Neural progenitor cell (in vitro differentiated cells): ENCODE data around the gene PHACTR2. TPM values are rescaled to one million over a fixed set of nuclear protein-coding genes. Genes with fewer than 3 reads are reported as not detected.
"Not testable (repeated sequence)": the region's sequence is repeated elsewhere in the genome, so short reads cannot be mapped to it uniquely, and the experiment has no call there.

ENCODE experiments used
- DNase-seq: peaks from one replicate; pipeline ENCODE4 v3.0.0-alpha.2; 2016; ENCODE audit warnings: low spot score
- H2AFZ ChIP-seq: fragments of 200-600 bp; sonication (generic); replicated peaks from 2 replicates; pipeline ENCODE4 v1.6.1; 2016; ENCODE audit warnings: antibody characterized with exemption
- H3F3A ChIP-seq: fragments of 200-600 bp; sonication (generic); 2 replicates; pipeline ENCODE4 v1.6.1; 2016; ENCODE audit warnings: antibody characterized with exemption, low read depth
- H3K27ac ChIP-seq: fragments of 200-600 bp; sonication (generic); 2 replicates; pipeline ENCODE4 v1.5.1; 2016; ENCODE audit warnings: mild to moderate bottlenecking
- H3K27me3 ChIP-seq: fragments of 200-600 bp; sonication (generic); 2 replicates; pipeline ENCODE4 v1.6.1; 2016; ENCODE audit warnings: mild to moderate bottlenecking, moderate library complexity
- H3K36me3 ChIP-seq: fragments of 200-600 bp; sonication (generic); 2 replicates; pipeline ENCODE4 v1.5.1; 2016
- H3K4me1 ChIP-seq: fragments of 200-600 bp; sonication (generic); 2 replicates; pipeline ENCODE4 v1.6.1; 2016; ENCODE audit warnings: mixed run types
- H3K4me2 ChIP-seq: fragments of 200-600 bp; sonication (generic); 2 replicates; pipeline ENCODE4 v1.6.1; 2016
- H3K4me3 ChIP-seq: fragments of 200-600 bp; sonication (generic); 2 replicates; pipeline ENCODE4 v1.5.1; 2016
- H3K79me2 ChIP-seq: fragments of 200-600 bp; sonication (generic); 2 replicates; pipeline ENCODE4 v1.6.1; 2016; ENCODE audit warnings: low read depth
- H3K9ac ChIP-seq: fragments of 200-600 bp; sonication (generic); 2 replicates; pipeline ENCODE4 v1.6.1; 2016
- H3K9me3 ChIP-seq: fragments of 200-600 bp; sonication (generic); 2 replicates; pipeline ENCODE4 v1.5.1; 2016; ENCODE audit warnings: low read depth
- H4K20me1 ChIP-seq: fragments of 200-600 bp; sonication (generic); 2 replicates; pipeline ENCODE4 v1.6.1; 2016; ENCODE audit warnings: low read depth
- H3K27ac Mint-ChIP-seq: 3 replicates; pipeline ENCODE4 v1.8.0; 2021; ENCODE audit warnings: mixed read lengths
- H3K27me3 Mint-ChIP-seq: 2 replicates; pipeline ENCODE4 v1.8.0; 2022; ENCODE audit warnings: low read depth, mild to moderate bottlenecking, inconsistent platforms, moderate library complexity, mixed read lengths; ENCODE audit not compliant: insufficient read depth
- H3K36me3 Mint-ChIP-seq: 3 replicates; pipeline ENCODE4 v1.8.0; 2021; ENCODE audit warnings: mixed read lengths
- H3K4me1 Mint-ChIP-seq: 3 replicates; pipeline ENCODE4 v1.8.0; 2021; ENCODE audit warnings: mixed read lengths
- H3K4me3 Mint-ChIP-seq: 3 replicates; pipeline ENCODE4 v1.8.0; 2021; ENCODE audit warnings: mild to moderate bottlenecking, moderate library complexity, mixed read lengths
- H3K9me3 Mint-ChIP-seq: 3 replicates; pipeline ENCODE4 v1.8.0; 2020; ENCODE audit warnings: mixed read lengths
- EZH2 ChIP-seq: fragments of 200-600 bp; sonication (generic); IDR thresholded peaks from 2 replicates; pipeline ENCODE4 v1.6.1; 2017; ENCODE audit warnings: antibody characterized with exemption, mild to moderate bottlenecking, moderate library complexity
- EZH2phosphoT487 ChIP-seq: fragments of 200-600 bp; sonication (generic); IDR thresholded peaks from 2 replicates; pipeline ENCODE4 v1.6.1; 2017; ENCODE audit warnings: antibody characterized with exemption
- total RNA-seq: library from RNA; depleted of rRNA; stranded (reverse); fragments of >200 nt; gene quantifications from 2 replicates; pipeline ENCODE4 v1.2.3, GENCODE V29; 2015; ENCODE audit warnings: low replicate concordance
- TF ChIP-seq, protein P1 (sequence below): fragments of 200-600 bp; sonication (generic); IDR thresholded peaks from 2 replicates; pipeline ENCODE4 v1.5.1; 2017; ENCODE audit warnings: antibody characterized with exemption, mild to moderate bottlenecking

The PHACTR2 gene
- total RNA-seq, 1 donor from 2014 or later, result 45.4 TPM

DNA sequence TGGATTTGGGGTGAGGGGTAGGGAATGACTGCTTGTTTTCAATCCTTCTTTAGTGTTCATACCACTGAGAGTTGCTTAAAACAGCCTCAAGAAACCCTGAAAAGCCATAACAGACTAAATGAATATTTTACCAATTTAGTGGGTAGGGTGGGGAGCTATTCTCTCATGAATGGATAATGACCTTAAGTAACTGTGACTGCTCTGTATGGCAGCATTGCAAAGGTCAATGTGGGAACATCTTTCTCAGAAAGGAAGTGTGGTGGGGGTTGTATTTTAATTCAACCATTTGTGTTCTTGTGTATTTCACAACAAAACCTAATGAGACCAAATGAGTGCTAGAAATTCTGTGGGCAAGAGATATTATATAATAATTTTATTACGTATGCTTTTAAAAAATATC lies 55.7 kb downstream of the PHACTR2 start:
- no peaks in the 10 kb centered on the region for H3K36me3 Mint-ChIP-seq
- peaks cover 18% of the 10 kb centered on the region for H3K4me1 Mint-ChIP-seq
- H3K9ac ChIP-seq, result no peak overlapping the region
- no peaks in the 10 kb centered on the region for H3K9me3 Mint-ChIP-seq
- no peaks in the 10 kb centered on the region for H3K27me3 ChIP-seq
- TF ChIP-seq, protein P1, sequence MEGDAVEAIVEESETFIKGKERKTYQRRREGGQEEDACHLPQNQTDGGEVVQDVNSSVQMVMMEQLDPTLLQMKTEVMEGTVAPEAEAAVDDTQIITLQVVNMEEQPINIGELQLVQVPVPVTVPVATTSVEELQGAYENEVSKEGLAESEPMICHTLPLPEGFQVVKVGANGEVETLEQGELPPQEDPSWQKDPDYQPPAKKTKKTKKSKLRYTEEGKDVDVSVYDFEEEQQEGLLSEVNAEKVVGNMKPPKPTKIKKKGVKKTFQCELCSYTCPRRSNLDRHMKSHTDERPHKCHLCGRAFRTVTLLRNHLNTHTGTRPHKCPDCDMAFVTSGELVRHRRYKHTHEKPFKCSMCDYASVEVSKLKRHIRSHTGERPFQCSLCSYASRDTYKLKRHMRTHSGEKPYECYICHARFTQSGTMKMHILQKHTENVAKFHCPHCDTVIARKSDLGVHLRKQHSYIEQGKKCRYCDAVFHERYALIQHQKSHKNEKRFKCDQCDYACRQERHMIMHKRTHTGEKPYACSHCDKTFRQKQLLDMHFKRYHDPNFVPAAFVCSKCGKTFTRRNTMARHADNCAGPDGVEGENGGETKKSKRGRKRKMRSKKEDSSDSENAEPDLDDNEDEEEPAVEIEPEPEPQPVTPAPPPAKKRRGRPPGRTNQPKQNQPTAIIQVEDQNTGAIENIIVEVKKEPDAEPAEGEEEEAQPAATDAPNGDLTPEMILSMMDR, result no peak
- TF ChIP-seq EZH2, result no peak
- no peak for TF ChIP-seq EZH2phosphoT487
- no peak for DNase-seq
- no peak overlapping the region for H3K27ac Mint-ChIP-seq
- no peak overlapping the region for H2AFZ ChIP-seq
- no peaks in the 10 kb centered on the region for H3K36me3 ChIP-seq
- no peak overlapping the region for H3K4me3 ChIP-seq
- peaks cover 5% of the 10 kb centered on the region for H3F3A ChIP-seq
- no peak overlapping the region for H3K4me2 ChIP-seq
- H3K27me3 Mint-ChIP-seq, result no peaks in the 10 kb centered on the region
- peaks cover 18% of the 10 kb centered on the region for H3K79me2 ChIP-seq
- no peaks in the 10 kb centered on the region for H3K9me3 ChIP-seq
- peaks cover 13% of the 10 kb centered on the region for H3K4me1 ChIP-seq
- no peak overlapping the region for H3K4me3 Mint-ChIP-seq
- H3K27ac ChIP-seq, result no peak overlapping the region
- no peaks in the 10 kb centered on the region for H4K20me1 ChIP-seq

DNA sequence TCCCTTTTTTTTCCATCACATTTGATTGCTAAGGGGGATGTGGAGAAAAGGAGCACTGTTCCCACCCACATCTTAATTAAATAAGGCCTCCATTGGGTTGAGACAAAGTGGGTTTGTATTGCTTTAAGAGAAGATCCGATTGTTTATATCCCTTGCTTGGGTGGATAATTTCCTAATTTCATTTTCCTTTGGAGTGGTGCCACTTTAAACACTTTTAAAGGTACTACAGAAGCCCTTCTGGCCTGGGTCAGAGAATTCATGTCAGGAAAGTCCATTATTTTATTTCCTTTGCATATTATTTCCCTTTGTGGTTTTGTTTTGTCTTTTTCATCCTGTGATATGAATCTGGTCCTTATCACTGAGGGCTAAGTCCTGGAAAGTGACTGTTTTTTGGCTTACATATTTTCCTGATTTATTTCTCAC lies 56.9 kb downstream of the PHACTR2 start:
- Mint-ChIP-seq H3K36me3 (no peaks in the 10 kb centered on the region), H3K27ac (no peak overlapping the region), H3K4me3 (no peak overlapping the region), H3K27me3 (no peaks in the 10 kb centered on the region), H3K9me3 (peaks cover 2% of the 10 kb centered on the region), H3K4me1 (peaks cover 18% of the 10 kb centered on the region)
- no peak for DNase-seq
- peaks cover 18% of the 10 kb centered on the region for H3K79me2 ChIP-seq
- no peak overlapping the region for H3K9ac ChIP-seq
- no peak overlapping the region for H2AFZ ChIP-seq
- no peak for TF ChIP-seq EZH2phosphoT487
- TF ChIP-seq, protein P1, result no peak
- no peak for TF ChIP-seq EZH2
- H4K20me1 ChIP-seq, result no peaks in the 10 kb centered on the region
- no peaks in the 10 kb centered on the region for H3K36me3 ChIP-seq
- H3K4me3 ChIP-seq, result no peak overlapping the region
- H3K27ac ChIP-seq, result no peak overlapping the region
- H3K27me3 ChIP-seq, result no peaks in the 10 kb centered on the region
- H3K4me2 ChIP-seq, result peak overlapping the region; percentile 20
- H3K4me1 ChIP-seq, result peaks cover 13% of the 10 kb centered on the region
- H3F3A ChIP-seq, result peaks cover 5% of the 10 kb centered on the region
- no peaks in the 10 kb centered on the region for H3K9me3 ChIP-seq

DNA sequence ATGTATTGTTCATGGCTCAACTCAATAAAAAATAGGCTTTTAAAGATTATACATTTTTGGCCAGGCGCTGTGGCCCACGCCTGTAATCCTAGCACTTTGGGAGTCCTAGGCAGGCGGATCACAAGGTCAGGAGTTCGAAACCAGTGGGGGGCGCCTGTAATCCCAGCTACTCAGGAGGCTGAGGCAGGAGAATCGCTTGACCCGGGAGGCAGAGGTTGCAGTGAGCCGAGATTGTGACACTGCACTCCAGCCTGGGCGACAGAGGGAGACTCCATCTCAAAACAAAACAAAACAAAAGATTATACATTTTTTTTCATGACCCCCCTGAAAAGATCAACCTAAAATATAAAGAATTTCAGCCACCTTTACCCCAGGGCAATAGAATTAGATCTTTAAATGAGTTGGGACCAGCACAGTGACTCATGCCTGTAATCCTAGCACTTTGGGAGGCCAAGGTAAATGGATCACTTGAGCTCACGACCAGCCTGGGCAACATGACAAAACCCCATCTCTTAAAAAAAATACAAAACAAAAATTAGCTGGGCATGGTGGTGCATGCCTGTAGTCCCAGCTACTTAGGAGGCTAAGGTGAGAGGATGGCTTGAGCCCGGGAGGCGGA lies 60.4 kb downstream of the PHACTR2 start:
- H3K9ac ChIP-seq, H3K9me3 ChIP-seq, H2AFZ ChIP-seq, H3K4me3 Mint-ChIP-seq, DNase-seq, H3K9me3 Mint-ChIP-seq, H3K27ac ChIP-seq, H3K36me3 Mint-ChIP-seq, H4K20me1 ChIP-seq, H3K4me2 ChIP-seq, H3K27me3 ChIP-seq, H3K36me3 ChIP-seq, H3K4me3 ChIP-seq, H3K27me3 Mint-ChIP-seq: not testable (repeated sequence)
- H3K27ac Mint-ChIP-seq, result peak overlapping the region; percentile 29
- Histone ChIP-seq H3F3A (peaks cover 13% of the 10 kb centered on the region), H3K79me2 (peaks cover 18% of the 10 kb centered on the region), H3K4me1 (peaks cover 16% of the 10 kb centered on the region)
- peaks cover 22% of the 10 kb centered on the region for H3K4me1 Mint-ChIP-seq

DNA sequence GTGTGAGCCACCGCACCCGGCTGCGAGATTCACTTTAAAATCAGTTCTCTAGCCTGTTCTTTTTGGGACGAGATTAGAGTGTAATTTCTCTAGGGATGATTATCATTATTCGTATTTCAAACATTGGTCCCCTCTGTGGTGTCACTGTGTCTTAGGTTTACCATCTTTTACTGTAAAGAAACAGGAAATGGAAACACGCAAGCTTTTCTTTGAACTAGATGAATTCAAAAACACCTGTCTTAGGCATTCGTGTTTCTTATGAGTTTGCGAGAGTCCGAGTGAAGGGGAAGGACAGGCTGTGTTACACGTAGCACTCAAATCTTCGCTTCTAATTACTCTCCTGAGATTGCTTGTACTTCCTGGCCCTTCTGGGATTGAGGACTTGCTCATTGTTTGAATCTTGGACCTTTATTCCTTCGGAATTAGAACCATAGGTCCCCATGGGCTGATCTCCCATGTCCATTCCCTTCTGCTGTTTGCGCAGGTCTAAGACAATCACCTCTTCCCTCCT lies 61.6 kb downstream of the PHACTR2 start:
- no peak overlapping the region for H3K4me3 Mint-ChIP-seq
- Histone ChIP-seq H3K27me3 (no peaks in the 10 kb centered on the region), H3K9ac (no peak overlapping the region), H3K4me2 (no peak overlapping the region), H3K4me1 (peaks cover 25% of the 10 kb centered on the region), H3F3A (peaks cover 24% of the 10 kb centered on the region), H3K9me3 (no peaks in the 10 kb centered on the region), H3K36me3 (no peaks in the 10 kb centered on the region), H3K79me2 (peaks cover 14% of the 10 kb centered on the region), H4K20me1 (no peaks in the 10 kb centered on the region), H3K27ac (no peak overlapping the region), H2AFZ (no peak overlapping the region), H3K4me3 (no peak overlapping the region)
- H3K4me1 Mint-ChIP-seq, result peaks cover 30% of the 10 kb centered on the region
- no peak for TF ChIP-seq EZH2phosphoT487
- TF ChIP-seq, protein P1, result no peak
- TF ChIP-seq EZH2, result no peak
- peaks cover 5% of the 10 kb centered on the region for H3K36me3 Mint-ChIP-seq
- H3K27ac Mint-ChIP-seq, result no peak overlapping the region
- DNase-seq, result no peak
- H3K27me3 Mint-ChIP-seq, result peaks cover 6% of the 10 kb centered on the region
- peaks cover 2% of the 10 kb centered on the region for H3K9me3 Mint-ChIP-seq
